Measurements from ENCODE around the gene TTN.

DNA sequence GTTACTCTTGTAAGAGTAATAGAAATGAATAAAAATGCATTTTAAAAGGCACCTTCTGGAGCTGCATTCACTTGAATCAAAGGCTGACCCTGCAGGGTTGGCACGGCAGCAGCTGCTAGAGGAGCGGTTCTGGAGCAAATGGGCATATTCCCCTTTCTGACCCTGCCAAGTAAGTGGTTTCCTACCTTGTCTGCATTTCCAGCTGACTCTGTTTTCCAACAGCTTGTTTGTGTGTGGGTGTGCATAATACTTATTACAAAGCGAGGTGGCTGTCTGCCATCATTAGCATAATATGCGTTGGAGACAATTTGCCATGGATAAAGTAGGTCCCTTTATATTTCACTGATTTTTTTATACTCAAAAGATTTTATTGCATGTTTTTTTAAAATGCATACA lies 21.3 kb upstream of the TTN start:
- no peak for TF ChIP-seq EZH2 (IDR thresholded peaks at IDR 0.05; ENCODE audit: borderline replicate concordance, low read length)
- TF ChIP-seq, protein P1, sequence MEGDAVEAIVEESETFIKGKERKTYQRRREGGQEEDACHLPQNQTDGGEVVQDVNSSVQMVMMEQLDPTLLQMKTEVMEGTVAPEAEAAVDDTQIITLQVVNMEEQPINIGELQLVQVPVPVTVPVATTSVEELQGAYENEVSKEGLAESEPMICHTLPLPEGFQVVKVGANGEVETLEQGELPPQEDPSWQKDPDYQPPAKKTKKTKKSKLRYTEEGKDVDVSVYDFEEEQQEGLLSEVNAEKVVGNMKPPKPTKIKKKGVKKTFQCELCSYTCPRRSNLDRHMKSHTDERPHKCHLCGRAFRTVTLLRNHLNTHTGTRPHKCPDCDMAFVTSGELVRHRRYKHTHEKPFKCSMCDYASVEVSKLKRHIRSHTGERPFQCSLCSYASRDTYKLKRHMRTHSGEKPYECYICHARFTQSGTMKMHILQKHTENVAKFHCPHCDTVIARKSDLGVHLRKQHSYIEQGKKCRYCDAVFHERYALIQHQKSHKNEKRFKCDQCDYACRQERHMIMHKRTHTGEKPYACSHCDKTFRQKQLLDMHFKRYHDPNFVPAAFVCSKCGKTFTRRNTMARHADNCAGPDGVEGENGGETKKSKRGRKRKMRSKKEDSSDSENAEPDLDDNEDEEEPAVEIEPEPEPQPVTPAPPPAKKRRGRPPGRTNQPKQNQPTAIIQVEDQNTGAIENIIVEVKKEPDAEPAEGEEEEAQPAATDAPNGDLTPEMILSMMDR (conservative IDR thresholded peaks at IDR 0.05 in 1 of 2, IDR thresholded peaks at IDR 0.05 in 1 of 2; ENCODE audit: extremely low read depth in 1 of 2, insufficient read depth in 1 of 2, low read depth in 1 of 2, low read length in 2 of 2), result no peak
